HG03039 (cell line): ENCODE results near the gene PDGFRB.

Experiments used
- ATAC-seq: cut with Tn5 transposase; IDR thresholded peaks from one replicate; pipeline ENCODE4 v1.9.1; 2021; ENCODE audit warnings: mild to moderate bottlenecking, moderate library complexity; ENCODE audit not compliant: unreplicated experiment

Gene PDGFRB

DNA sequence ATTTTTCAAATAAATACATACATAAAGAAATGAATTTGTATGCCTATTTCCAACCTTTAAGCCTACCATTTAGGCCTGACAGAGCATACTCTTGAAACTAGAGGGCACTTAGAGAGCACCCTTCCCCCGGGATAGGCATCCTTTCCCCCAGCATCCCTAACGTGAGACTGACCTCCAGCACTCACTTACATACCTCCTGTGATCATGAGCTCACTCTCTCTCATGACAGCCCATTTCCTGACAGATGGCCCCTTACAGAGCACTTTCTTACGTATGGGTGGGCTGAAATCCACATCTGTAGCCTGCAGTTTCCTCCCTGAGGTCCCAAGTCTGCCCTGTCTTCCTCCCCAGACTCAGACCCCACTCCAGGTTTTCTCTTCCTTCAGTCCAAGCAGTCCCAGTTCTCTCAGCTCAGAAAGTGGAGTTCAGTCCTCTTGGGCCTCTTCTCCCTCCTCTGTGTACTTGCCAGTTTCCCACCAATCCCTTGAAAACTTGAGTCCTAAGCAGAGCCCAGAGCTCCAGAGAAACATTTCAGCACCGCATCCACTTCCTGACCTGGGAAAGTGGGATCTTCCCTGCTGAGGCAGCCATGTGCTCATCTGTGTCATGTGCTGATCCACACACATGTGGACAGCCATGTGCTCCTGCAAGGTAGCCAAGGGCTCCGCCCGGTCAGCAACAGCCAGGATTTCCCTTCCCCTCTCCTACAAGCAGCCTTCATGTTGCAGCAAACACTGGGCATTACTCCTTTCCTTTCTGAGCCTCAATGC is 8.8 kb upstream of the PDGFRB start:
- ATAC-seq = no peak

DNA sequence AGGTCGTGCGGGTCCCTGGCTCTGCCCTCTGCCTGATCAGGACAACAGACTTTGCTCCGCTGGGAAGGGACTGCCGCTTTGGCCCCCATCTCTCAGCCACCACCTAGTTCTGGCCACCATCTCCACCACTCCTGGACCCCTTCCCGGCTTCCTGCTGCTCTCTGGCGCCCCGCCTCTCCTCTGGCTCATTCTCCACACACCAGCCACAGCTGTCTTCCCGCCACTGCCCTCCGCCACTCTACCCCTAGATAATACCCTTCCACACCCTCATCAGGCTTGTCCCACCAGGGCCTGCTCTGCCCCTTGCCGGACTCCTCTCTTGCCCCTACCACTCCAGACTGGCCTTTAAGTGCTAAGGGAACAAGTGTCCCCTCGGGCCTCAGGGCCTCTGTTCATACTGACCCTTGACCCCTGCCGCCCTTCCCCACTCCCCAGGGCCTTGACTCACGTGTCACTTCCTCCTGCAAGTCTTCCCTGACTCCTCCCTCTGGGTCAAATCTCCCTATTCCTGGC is 8.0 kb upstream of the PDGFRB start:
- ATAC-seq = no peak

DNA sequence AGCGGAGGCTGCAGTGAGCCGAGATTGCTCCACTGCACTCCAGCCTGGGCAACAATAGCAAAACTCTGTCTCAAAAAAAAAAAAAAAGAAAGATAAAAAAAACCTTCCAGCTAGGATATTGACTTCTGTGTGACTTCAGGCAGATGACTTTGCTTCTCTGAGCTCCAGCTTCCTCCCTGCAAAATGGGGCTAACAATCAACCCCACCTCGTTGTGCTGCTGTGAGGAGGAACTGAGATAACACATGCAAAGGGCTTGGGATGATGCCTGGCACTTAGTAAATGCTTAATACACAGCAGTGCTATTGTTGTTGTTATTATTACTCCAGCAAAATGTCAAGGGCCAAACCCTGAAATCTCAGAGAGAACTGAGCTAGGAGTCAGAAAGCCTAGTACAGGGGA is 7.4 kb upstream of the PDGFRB start:
- no peak for ATAC-seq

DNA sequence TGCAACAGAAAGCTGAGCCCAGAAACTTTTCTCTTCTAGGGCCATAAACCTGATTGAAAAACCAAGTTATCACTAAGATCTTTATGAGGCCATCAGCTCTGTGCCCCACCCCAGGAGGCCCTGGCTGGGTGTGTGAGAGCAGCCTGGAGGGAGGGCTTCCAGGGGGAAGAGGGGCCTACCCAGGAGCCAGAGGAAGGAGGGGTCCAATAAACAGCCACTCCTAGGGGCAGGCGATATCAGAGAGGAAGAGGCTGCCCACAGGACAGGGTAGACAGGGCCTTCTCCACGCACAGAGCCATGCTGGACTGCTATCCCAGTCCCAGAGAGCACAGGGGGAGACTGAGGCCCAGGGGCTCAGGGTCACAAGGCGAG is 6.5 kb upstream of the PDGFRB start:
- no peak for ATAC-seq

DNA sequence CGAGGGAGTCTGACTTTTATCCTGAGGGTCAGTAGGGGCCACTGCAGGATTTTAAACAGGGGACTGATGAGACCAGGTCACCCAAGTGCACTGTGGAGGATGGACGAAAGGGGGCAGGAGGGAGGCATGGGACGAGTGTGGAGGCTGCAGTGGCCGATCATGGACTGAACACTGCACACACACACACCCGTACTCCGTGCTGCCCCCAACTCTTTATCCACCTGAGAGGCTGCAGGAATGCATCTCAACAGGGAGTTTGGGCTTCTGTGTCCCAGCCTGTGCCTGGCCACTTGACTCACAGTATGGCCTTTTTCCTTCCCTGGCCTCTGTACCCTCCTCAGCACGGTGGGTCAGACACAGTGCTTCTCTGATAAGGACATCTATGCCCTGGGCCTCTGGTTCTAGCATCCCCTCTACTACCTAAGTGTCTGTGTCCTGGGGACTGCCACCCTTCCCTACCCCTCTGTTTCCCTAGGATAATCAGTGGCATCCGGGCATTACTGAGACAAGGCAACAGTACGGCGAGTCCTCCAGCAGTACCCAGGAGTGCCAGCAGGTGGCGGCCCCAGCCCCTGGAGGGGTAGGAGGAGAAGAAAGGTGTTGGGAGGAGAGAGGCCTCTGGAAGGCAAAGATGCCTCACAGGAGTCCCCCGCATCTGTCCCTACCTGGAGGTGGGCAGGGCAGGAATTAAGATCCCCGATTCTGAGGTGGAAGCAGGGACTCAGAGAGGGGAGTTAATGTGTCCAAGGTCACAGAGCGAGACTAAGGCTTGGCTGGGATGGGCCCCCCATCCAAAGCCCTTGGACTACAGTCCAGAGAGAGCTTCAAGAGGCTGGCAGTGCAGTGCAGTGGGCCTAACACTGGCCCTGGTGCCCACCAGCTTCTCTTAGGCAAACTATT is 5.8 kb upstream of the PDGFRB start:
- no peak for ATAC-seq

DNA sequence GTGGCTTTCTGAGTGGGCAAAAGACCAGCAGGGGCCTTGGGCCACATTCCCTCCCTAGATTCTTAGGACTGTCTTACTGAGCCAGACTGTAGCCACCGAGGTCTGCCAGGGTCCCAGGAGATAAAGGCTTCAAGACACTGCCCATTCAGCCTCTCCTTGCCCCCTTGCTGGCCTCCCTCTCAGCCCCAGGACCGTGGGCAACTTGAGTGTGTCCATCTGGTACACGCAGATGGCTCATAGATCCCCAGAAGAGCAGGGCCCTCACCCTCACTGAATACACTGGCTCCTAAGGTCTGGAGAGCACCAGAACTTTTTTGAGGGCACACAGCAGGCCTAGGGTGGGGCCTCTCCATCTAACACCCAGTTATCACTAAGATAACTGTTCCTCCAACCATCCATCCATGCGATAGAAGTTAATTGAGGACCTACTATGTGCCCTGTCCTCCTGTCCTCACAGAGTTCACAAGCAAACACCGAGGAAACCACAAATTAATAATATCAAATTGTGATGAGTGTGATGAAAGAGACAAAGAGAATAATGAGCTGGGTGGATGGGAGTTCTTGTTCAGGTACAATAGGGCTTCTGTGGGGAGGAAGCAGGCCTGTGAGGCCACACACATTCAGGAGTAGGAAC is 4.9 kb upstream of the PDGFRB start:
- ATAC-seq = no peak

DNA sequence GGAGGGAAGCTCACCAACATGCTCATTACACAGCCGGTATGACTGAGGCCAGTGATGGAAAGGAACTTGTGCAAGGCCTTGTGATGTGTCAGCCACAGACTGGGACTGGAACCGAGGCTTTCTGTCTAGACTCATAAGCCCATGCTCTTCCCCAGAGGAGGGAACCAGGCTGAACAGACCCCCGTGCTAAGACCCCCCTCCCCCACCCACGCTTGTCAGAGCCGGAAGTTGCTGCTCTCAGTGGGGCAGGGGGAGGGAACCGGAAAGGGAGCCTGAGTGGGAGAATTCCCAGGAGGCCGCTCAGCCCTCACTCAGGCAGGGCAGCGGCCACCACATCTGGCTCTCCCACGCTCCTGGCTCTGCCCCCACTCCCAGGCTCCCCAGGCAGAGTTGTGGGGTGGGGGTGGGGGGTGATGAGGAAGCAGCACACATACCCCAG is 4.1 kb upstream of the PDGFRB start:
- ATAC-seq = no peak

DNA sequence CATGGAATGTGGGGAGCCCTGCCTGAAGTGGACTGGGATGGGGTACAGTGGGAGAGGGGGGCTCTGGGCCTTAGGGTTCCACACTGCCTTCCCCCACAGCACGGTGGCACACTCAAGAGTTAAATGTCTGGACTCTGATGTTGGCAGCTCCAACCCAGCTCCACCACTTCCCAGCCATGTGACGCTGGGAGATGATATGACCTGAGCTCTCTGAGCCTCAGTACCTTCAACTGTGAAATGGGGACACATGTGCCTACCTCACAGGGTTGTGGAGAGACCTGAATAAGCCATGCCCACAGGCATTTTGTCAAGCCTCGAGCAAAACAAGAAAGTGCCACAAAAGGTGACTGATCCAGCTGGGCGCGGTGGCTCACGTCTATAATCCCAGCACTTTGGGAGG is 3.4 kb upstream of the PDGFRB start:
- no peak for ATAC-seq

DNA sequence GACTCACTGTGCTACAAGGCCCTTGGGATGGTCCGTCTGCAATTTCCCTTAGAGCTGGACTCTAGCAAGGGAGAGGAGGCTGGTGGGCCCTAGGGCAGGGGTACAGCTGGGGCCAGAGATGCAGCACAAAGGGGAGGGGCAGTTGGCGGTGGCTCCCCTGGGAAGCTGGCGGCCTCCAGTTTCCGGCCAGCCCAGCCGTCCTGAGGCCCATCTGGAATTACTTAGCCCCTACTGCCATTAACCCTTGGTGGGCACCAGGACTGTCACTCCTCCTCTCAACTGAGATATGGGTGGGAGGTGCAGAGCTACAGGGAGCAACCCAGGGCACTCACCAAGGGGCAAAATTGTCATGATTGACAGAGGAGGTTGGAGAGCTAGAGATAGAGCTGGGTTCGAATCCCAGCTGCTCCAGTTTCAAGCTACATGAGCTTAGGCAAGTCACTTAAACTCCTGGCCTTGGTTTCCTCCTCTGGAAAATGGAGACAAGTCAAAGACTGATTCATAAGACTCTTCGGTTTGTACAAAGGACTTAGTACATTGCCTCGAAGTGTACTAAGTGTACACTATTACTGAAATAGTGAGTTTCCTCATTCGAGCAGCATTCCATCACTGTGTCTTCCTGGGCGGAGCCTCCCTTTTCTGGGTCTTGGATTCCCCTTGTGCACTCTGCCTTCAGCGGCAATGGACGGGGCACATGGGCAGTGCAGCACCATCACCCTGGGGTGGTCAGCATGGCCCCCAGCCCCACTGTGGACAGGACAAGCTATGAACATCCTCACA is 2.7 kb upstream of the PDGFRB start:
- ATAC-seq = no peak

DNA sequence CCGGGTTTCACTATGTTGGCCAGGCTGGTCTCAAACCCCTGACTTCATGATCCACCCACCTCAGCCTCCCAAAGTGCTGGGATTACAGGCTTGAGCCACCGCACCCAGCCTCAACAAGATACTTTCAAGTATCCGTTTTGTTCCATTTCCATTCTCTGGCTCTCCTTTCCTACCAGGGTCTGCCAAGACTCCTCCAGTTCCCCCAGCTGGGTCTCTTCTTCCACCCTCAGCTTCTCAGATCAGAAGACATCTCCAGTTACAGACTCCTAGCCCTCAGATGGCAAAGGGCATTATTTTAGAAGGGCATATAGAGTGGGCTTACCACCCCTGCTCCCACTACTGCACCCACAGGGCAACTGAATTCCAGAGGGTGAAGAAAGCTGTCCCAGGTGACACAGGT is 1.5 kb upstream of the PDGFRB start:
- ATAC-seq = no peak

DNA sequence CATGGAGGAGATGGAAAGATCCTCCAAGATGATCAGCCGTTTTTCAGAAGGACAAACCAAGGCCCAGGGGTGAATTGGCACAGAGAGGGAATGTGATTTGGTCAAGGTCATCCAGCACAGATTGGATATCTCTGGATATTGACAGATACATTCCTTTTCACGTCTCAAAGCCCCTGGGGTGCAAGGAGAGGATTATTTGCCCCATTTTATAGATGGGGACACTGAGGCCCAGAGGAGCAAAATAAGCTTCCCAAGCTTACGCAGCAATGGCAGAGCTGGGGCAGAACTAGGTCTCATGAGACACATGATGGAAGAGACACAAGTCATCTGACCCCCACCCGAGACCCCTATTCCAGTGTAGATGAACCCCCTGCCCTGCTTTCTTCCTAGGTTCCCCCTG is 895 bp upstream of the PDGFRB start:
- ATAC-seq = no peak

DNA sequence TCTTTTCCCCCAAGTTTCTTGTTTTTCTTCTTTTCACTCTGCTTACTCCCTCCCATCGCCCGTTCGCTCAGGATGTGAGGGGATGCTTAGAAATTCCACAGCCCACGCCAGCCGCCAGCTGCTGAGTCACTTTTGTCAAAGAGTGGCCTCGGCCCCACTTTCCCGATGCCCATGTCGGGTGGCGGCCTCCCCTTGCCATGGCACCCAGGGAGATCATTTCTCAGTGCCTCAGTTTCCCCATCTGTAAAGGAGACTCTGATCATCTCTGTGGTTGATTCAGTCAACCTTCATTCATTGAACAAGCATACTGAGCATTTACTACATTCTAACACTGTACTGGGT is 353 bp upstream of the PDGFRB start:
- no peak for ATAC-seq

DNA sequence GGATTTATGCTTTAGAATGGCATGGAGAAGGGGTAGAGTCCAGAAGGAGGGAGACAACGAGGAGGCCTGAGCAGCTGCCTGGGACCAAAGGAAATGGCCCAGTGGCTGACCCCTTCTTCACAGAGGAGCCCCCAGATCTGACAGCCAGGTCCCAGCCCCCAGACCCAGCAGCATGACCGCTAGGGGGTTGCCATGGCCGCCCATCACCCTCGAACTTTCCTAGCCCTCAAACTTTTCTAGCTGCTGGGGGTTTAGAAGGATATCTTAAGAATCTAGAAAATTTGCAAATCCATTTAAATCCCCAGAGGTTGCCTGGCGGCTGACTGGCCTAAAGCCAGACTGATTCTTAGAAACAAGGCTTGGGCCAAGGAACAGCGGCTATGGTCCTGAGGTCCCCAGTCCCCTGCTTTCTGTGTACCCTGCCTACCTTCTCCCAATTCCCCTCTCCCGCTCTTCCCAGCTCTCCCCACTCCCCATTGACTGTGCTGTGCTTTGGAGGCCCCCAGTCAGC is 972 bp downstream of the PDGFRB start:
- ATAC-seq = no peak

DNA sequence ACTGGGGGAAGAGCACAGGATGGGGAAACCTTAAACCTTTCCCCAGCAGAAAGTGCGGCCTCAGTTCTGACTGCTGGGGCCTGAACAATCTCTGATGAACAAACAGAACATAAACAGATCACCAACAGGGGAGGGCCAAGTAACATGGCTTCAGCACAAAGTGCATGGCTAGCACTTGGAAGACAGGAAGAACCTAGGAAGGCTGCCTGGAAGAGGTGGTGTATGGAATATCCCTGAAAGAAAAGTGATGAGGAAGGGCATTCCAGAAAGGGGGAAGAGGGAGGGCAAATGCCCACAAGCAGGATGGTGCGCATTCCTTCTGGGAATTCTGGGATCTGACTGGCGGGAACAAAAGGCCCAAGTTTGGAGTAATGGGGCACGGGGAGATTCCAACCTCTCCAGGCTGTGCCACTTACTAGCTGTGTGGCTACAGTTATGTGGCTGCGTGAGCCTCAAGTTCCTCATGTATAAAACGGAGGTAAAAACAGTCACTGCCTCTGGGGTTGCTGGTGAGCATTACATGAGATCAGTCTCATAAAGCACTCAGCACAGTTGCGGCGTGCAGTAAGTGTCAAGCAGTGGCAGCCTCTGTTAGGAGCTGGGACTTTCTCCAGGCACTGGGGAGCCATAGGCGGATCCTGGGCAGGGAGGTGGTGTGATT is 1.6 kb downstream of the PDGFRB start:
- no peak for ATAC-seq

DNA sequence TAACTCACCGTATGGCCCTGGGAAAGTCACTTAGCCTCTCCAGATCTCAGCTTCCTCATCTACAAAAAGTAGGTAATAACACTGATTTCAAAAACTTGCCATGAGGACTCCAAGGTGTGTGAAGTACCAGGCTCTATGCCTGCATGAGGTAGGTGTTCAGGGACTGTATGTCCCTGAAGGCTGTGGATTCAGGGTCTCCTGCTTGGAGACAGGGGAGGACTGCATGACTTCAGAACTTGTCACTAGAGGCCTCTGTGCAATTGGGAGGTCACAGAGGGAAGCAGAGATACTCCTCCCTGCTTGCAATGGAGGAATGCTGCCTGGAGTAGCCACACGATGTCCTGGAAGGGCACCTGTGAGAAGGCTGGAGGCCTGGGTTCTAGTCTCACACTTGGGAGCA is 2.2 kb downstream of the PDGFRB start:
- no peak for ATAC-seq

DNA sequence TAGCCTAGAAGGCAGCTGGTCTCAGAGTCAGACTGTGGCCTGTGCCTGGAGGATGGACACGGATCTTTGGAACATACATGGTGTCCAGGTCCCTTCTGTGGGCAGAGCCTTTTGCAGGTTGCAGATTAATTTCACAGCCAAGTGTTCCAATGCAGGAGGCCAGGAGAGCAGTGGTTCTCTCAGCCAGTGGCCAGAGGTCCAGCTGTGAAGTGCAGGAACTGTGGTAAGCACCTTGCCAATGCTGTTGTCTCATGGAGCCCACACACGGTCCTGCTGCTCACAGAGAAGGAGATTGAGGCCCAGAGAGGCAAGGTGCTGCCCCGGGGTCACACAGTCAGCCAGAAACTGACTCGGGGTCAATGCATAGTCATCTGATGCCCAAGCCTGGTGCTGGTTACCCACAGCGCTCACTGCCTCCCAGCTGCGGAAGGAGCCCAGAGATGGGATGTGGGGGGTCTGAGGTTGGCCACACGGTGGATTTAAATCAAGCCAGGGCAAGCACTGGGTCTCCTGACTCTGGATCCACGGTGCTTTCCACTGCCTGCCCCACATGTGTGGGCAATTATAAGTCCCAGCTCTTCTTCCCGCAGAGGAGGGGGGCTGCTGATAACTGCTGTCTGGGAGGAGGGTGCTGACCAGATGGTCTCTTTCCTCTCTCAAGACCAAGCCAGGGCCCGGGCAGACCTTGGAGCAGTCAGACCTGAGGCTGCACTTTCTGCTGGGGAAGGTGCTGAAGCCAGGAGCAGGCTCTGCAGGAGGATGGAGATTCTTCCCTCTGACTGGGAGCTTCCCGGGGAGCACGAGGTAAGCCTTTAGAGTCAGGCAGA is 2.8 kb downstream of the PDGFRB start:
- no peak for ATAC-seq

DNA sequence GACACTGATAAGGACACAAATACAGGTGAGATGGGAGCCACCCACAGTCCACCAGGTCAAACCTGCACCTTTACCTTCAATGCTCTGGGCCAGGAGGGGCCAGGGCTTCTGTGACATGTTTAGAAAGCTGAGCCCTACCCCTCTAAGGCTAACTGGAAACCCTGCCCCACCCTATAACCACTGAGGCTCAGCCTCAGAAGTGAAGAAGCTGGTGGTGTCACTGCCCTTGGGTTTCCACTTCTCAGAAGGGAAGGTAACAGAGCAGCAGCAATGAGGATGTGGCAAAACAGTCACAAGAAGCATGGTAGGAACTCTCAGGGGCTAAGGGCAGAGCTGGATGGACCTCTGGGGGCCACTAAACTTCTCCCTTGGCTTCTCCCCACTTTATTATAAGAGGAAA is 6.0 kb downstream of the PDGFRB start:
- no peak for ATAC-seq

DNA sequence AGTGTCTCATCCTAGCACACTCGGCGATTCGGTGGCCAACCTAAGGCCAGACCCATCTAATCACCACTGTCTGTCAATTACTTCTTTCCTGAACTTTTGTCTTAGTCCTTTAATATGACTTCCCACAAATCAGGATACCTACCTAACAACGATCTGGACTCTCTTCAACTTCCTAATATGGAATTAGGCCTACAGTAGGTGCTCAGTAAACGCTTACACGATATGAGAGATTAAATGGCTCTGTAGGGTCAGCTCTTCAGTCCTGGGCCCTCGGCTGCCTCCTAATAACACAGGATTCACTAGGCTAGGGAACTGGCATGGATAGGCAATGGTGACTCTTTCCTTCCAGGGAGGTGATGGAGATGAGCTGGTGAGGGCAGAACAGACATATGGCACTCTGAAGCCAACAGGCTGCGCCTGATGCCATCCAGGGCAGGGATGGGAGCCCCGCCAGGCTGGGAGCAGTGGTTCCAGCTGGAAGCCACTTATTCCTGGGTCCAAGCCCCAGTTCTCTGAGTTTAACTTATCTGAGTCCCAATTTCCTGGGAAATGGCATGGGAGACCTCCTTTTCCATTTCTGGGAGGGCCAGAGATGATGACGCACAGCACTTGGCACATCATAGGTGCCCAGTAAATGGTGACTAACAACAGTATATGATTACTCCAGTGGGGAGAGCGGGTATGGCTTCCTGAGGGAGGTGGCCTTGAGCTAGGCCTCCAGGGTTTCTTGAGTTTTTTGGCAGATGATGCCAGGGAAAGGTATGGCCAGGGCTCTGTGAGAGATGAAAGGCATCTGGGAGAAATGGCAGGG is 7.3 kb downstream of the PDGFRB start:
- no peak for ATAC-seq

DNA sequence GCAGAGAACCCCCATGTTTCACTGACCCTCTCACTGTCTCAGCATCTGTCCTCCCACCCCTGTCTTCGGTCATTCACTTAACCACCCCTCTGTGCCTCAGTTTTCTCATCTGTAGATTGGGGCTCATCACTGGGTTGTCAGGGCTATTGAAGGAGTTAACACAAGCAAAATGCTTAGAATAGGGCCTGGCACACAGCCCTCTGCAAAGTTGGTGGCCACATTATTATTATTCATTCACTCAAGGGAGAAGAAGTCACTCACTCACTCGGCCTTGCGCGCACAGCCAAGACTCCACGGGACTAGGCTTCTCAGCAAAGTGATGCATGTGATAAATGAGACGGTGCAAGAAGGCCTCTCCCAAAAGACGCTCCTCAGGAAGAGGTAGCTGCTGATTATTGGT is 8.0 kb downstream of the PDGFRB start:
- no peak for ATAC-seq
